Nephron (organoid): ENCODE measurements around the gene SARS2.

Experiments used
- H3K27ac Mint-ChIP-seq, 3 experiments: 2 replicates each; pipeline ENCODE4 v1.8.0; 2020; ENCODE audit warnings: mixed read lengths in 3 of 3, mild to moderate bottlenecking in 2 of 3, moderate library complexity in 1 of 3
- H3K27me3 Mint-ChIP-seq: 2 replicates; pipeline ENCODE4 v1.8.0; 2021; ENCODE audit warnings: low read depth, mild to moderate bottlenecking, moderate library complexity, mixed read lengths
- H3K36me3 Mint-ChIP-seq: 2 replicates; pipeline ENCODE4 v1.8.0; 2020; ENCODE audit warnings: low read depth, mixed read lengths
- H3K4me1 Mint-ChIP-seq: 2 replicates; pipeline ENCODE4 v1.8.0; 2020; ENCODE audit warnings: mixed read lengths
- H3K4me3 Mint-ChIP-seq, 3 experiments: 2 replicates each; pipeline ENCODE4 v1.8.0; 2020; ENCODE audit warnings: mild to moderate bottlenecking in 3 of 3, mixed read lengths in 3 of 3, moderate library complexity in 2 of 3
- H3K9me3 Mint-ChIP-seq: 2 replicates; pipeline ENCODE4 v1.8.0; 2020; ENCODE audit warnings: mixed read lengths
- TF ChIP-seq, protein P1 (sequence below), 3 experiments: fragments of 200-600 bp; sonication (generic); IDR thresholded peaks; one replicate each; pipeline ENCODE4 v1.5.0; 2021; ENCODE audit warnings: antibody characterized with exemption in 3 of 3; ENCODE audit not compliant: unreplicated experiment in 3 of 3

SARS2 gene

DNA sequence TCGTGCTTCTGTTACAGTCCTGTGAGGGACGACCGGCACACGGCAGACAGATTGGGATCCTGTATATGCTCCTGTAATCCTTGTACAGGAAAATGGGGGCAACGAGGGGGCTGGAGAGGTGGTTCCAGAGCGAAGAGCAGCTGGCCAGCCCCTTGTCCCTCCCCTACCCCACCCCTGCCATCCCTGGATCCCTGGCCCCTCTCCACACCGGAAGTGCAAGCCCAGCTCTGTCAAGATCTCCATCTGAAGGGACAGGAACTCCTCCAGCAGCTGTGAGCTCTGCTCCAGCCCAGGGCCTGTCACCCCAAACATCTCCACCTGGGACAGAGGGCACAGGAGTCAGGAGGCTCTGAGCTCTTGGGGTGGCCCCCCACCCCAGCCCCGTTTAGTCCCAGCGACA is 13.0 kb downstream of the SARS2 start:
- TF ChIP-seq, protein P1, sequence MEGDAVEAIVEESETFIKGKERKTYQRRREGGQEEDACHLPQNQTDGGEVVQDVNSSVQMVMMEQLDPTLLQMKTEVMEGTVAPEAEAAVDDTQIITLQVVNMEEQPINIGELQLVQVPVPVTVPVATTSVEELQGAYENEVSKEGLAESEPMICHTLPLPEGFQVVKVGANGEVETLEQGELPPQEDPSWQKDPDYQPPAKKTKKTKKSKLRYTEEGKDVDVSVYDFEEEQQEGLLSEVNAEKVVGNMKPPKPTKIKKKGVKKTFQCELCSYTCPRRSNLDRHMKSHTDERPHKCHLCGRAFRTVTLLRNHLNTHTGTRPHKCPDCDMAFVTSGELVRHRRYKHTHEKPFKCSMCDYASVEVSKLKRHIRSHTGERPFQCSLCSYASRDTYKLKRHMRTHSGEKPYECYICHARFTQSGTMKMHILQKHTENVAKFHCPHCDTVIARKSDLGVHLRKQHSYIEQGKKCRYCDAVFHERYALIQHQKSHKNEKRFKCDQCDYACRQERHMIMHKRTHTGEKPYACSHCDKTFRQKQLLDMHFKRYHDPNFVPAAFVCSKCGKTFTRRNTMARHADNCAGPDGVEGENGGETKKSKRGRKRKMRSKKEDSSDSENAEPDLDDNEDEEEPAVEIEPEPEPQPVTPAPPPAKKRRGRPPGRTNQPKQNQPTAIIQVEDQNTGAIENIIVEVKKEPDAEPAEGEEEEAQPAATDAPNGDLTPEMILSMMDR (IDR thresholded peaks at IDR 0.05; ENCODE audit: unreplicated experiment in 3 of 3) = no peak
- peak overlapping the region in 1 of 3 experiments; percentile 22 for H3K27ac Mint-ChIP-seq

DNA sequence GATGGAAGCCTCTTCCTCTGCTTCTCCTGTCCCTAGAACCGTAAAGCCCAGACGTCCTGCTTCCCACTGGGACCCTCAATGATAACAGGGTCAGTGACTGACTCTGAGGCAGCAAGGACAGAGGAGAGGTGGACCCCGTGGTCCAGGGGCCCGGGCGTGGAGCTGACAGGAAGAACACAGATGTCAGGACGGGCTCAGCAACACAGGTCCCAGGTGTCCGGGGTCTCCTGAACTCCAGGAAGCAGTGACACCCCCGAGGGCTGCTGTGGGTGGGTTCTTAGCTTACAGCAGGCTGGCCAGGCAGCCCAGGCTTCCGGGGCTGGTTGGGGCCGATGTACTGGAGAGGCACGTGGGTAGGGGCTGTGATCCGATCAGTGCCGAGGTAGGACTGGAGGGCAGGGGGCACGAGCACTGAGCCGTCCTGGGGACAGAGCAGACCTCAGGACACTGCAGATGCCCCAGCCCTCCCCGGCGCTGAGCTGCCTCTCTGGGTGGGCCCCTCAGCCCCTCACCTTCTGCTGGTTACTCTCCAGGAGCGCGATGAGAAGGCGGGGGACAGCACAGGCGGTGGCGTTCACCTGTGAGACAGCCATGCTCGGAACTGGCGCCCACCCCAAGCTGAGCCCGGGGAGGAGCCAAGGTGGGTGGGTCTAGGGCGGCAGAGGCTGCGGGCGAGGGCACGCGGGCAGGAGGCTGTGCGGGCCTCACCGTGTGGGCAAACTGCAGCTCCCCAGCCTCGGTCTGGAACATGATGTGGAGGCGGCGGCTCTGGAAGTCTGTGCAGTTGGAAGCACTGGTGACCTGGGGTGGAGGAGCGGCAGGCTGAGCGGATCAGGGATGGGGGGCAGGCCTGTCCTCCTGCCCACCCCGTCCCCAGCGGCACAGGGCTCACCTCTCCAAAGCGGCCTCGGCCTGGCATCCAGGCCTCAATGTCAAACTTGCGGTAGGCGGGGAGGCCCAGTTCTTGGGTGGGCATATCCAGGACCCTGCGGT is 14.9 kb downstream of the SARS2 start:
- H3K27me3 Mint-ChIP-seq = peaks cover 3% of the 10 kb centered on the region
- H3K4me3 Mint-ChIP-seq = no peak overlapping the region
- H3K9me3 Mint-ChIP-seq = no peaks in the 10 kb centered on the region
- peak overlapping the region in 1 of 3 experiments; percentile 54 for H3K27ac Mint-ChIP-seq
- TF ChIP-seq, protein P1 (IDR thresholded peaks at IDR 0.05; ENCODE audit: unreplicated experiment in 3 of 3) = no peak
- no peaks in the 10 kb centered on the region for H3K36me3 Mint-ChIP-seq
- peaks cover 11% of the 10 kb centered on the region for H3K4me1 Mint-ChIP-seq

More for the DNA sequence above, 13.0 kb downstream of the SARS2 start:
- Mint-ChIP-seq H3K4me3 (no peak overlapping the region), H3K27me3 (peaks cover 3% of the 10 kb centered on the region), H3K4me1 (peaks cover 11% of the 10 kb centered on the region), H3K36me3 (peaks cover 10% of the 10 kb centered on the region), H3K9me3 (no peaks in the 10 kb centered on the region)

DNA sequence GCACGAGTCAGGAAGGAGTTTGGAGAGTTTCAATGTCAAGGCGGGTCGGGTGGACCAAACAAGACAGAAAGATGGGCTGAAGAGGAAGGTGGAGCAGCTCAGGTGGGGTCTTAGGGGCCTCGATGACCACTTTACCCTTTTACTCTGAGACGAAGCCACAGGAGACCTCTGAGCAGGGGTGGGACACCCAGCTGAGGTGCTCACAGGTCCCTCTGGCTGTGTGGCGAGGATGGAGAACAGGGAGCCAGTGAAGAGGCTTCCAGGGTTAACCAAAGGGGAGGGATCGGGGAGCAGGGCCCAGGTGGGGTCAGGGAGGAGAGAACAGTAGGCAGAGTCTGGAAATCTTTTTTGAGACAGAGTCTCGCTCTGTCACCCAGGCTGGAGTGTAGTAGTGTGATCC is 16.6 kb downstream of the SARS2 start:
- TF ChIP-seq, protein P1 (IDR thresholded peaks at IDR 0.05; ENCODE audit: unreplicated experiment in 3 of 3) = no peak
- peak overlapping the region in 1 of 3 experiments; percentile 14 for H3K27ac Mint-ChIP-seq
- no peaks in the 10 kb centered on the region for H3K9me3 Mint-ChIP-seq
- H3K4me3 Mint-ChIP-seq = no peak overlapping the region
- H3K27me3 Mint-ChIP-seq = peaks cover 3% of the 10 kb centered on the region
- H3K36me3 Mint-ChIP-seq = no peaks in the 10 kb centered on the region
- H3K4me1 Mint-ChIP-seq = peaks cover 7% of the 10 kb centered on the region

DNA sequence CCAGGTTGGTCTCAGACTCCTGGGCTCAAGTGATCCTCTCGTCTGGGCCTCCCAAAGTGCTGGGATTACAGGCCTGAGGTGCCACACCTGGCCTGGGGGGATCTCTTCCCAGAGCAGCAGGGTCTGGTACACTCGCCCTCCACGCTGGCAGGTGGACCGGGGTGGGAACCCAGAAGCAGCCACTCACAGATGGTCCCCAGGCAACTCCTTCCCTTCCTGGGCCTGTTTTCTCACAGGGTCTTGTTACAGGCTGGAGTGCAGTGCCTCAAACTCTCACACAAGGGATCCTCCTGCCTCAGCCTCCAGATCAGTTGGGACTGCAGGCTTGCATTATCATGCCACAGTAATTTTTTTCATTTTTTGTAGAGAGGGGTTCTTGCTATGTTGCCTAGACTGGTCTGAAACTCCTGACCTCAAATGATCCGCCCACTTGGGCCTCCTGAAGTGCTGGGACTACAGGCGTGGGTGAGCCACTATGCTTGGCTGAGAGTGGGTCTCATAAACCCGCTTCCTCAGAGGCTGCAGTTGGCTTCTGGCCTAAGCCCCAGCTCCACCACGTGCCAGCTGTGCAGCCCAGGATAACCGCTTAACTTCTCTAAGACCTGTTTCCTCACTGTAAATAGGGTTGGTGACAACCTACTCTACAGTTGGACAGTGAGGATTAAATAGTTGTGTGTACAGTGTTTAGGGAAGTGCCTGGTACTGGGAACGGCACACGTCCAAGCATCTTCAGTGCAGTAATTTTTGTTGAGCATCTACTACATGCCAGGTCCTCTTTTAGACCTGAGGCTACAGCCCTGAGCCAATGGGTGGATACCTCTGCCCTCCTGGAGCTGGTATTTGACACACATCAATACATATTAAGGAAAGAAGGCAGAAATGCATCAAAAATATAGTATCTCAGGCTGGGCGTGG is 17.7 kb downstream of the SARS2 start:
- H3K4me1 Mint-ChIP-seq = peaks cover 7% of the 10 kb centered on the region
- peaks cover 2% of the 10 kb centered on the region for H3K36me3 Mint-ChIP-seq
- H3K27ac Mint-ChIP-seq = peak overlapping the region in 1 of 3 experiments; percentile 39
- H3K27me3 Mint-ChIP-seq = peaks cover 3% of the 10 kb centered on the region
- no peak overlapping the region for H3K4me3 Mint-ChIP-seq
- H3K9me3 Mint-ChIP-seq = no peaks in the 10 kb centered on the region
- TF ChIP-seq, protein P1 (IDR thresholded peaks at IDR 0.05; ENCODE audit: unreplicated experiment in 3 of 3) = no peak

DNA sequence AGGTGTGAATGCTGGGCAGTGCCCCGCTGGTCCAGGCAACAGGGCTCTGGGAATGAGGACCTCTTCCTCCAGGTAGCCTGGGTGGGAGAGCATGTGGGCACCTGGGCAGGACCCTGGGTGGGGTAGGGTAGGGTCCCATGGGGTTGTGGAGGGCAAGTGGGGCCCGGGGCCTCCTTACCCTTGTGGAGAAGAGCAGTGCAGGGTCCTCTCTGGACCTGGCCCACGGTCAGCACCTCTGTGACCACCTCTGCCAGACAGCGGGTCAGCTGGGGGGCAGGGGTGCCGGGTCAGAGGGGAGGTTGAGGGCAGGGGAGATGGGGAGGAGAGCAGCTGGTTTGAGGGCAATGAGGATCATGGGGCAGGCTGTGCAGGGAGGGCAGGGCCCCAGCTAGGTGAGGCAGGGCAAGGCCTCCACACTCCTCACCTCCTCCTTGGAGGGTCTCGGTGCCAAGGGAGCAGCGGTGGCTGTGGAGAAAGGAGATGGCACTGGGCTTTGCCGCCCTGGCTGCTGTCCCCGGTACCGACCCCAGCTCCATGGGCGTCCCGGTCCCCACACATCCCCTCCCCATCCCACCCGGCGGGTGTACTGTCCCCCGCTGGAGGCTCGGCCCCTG is 19.1 kb downstream of the SARS2 start:
- peaks cover 3% of the 10 kb centered on the region for H3K27me3 Mint-ChIP-seq
- no peak overlapping the region for H3K27ac Mint-ChIP-seq
- H3K4me1 Mint-ChIP-seq = peaks cover 7% of the 10 kb centered on the region
- no peaks in the 10 kb centered on the region for H3K9me3 Mint-ChIP-seq
- TF ChIP-seq, protein P1 (IDR thresholded peaks at IDR 0.05; ENCODE audit: unreplicated experiment in 3 of 3) = no peak
- H3K4me3 Mint-ChIP-seq = no peak overlapping the region
- H3K36me3 Mint-ChIP-seq = peaks cover 7% of the 10 kb centered on the region
